H9 (cell line): ENCODE results near the gene NET1. TPM values are rescaled to one million over a fixed set of nuclear protein-coding genes. Genes with fewer than 3 reads are reported as not detected.

Experiments
- DNase-seq: peaks from one replicate; pipeline ENCODE4 v3.0.0-alpha.2; 2017
- H2AFZ ChIP-seq: one replicate; pipeline ENCODE4 v1.6.1; 2013; ENCODE audit warnings: mild to moderate bottlenecking, low read length, control low read depth, moderate library complexity
- H2AK5ac ChIP-seq: 2 replicates; pipeline ENCODE4 v1.6.1; 2013; ENCODE audit warnings: low read length, control low read depth, mixed read lengths; ENCODE audit not compliant: insufficient read length
- H2BK120ac ChIP-seq: one replicate; pipeline ENCODE4 v1.6.1; 2013; ENCODE audit warnings: low read depth, mild to moderate bottlenecking, low read length, control low read depth, inconsistent platforms; ENCODE audit not compliant: poor library complexity, severe bottlenecking
- H2BK12ac ChIP-seq: 2 replicates; pipeline ENCODE4 v1.6.1; 2013; ENCODE audit warnings: low read length, control low read depth, mixed read lengths, low read depth; ENCODE audit not compliant: insufficient read length
- H2BK15ac ChIP-seq: 2 replicates; pipeline ENCODE4 v1.6.1; 2013; ENCODE audit warnings: low read depth, low read length, control low read depth
- H2BK20ac ChIP-seq: one replicate; pipeline ENCODE4 v1.6.1; 2013; ENCODE audit warnings: low read depth, mild to moderate bottlenecking, low read length, control low read depth, inconsistent platforms; ENCODE audit not compliant: poor library complexity, severe bottlenecking
- H2BK5ac ChIP-seq: 2 replicates; pipeline ENCODE4 v1.6.1; 2013; ENCODE audit warnings: low read length, control low read depth, mixed read lengths; ENCODE audit not compliant: insufficient read length
- H3K14ac ChIP-seq: 2 replicates; pipeline ENCODE4 v1.6.1; 2013; ENCODE audit warnings: low read length, control low read depth; ENCODE audit not compliant: insufficient read depth
- H3K18ac ChIP-seq: 2 replicates; pipeline ENCODE4 v1.6.1; 2013; ENCODE audit warnings: low read depth, mild to moderate bottlenecking, mixed read lengths, low read length, control low read depth; ENCODE audit not compliant: insufficient read length
- H3K23ac ChIP-seq: 2 replicates; pipeline ENCODE4 v1.6.1; 2013; ENCODE audit warnings: low read length, control low read depth, mixed read lengths, low read depth; ENCODE audit not compliant: insufficient read length
- H3K23me2 ChIP-seq: 2 replicates; pipeline ENCODE4 v1.6.1; 2013; ENCODE audit warnings: low read depth, mild to moderate bottlenecking, mixed read lengths, low read length, control low read depth; ENCODE audit not compliant: insufficient read length, poor library complexity, severe bottlenecking
- H3K27ac ChIP-seq: 2 replicates; pipeline ENCODE4 v1.5.1; 2013; ENCODE audit warnings: low read length, control low read depth, mixed read lengths, low read depth; ENCODE audit not compliant: insufficient read length
- H3K27me3 ChIP-seq: 2 replicates; pipeline ENCODE4 v1.6.1; 2013; ENCODE audit warnings: low read length, control low read depth, inconsistent platforms; ENCODE audit not compliant: insufficient read depth
- H3K4ac ChIP-seq: 2 replicates; pipeline ENCODE4 v1.6.1; 2013; ENCODE audit warnings: low read depth, mild to moderate bottlenecking, control low read depth, inconsistent platforms, low read length, moderate library complexity
- H3K4me1 ChIP-seq: 2 replicates; pipeline ENCODE4 v1.6.1; 2013; ENCODE audit warnings: low read length, control low read depth, inconsistent platforms; ENCODE audit not compliant: insufficient read depth
- H3K4me2 ChIP-seq: 2 replicates; pipeline ENCODE4 v1.6.1; 2013; ENCODE audit warnings: low read length, control low read depth, mixed read lengths; ENCODE audit not compliant: insufficient read length, insufficient read depth
- H3K56ac ChIP-seq: 2 replicates; pipeline ENCODE4 v1.6.1; 2013; ENCODE audit warnings: low read depth, mild to moderate bottlenecking, mixed read lengths, low read length, control low read depth; ENCODE audit not compliant: insufficient read length
- H3K79me1 ChIP-seq: 2 replicates; pipeline ENCODE4 v1.6.1; 2013; ENCODE audit warnings: low read depth, mild to moderate bottlenecking, moderate library complexity, low read length, control low read depth, inconsistent platforms; ENCODE audit not compliant: insufficient read depth, poor library complexity, severe bottlenecking
- H3K79me2 ChIP-seq: 2 replicates; pipeline ENCODE4 v1.6.1; 2013; ENCODE audit warnings: low read length, control low read depth, inconsistent platforms; ENCODE audit not compliant: insufficient read depth
- H3K9ac ChIP-seq: 2 replicates; pipeline ENCODE4 v1.6.1; 2013; ENCODE audit warnings: low read length, control low read depth, mixed read lengths; ENCODE audit not compliant: insufficient read length; ENCODE audit errors: extremely low read depth
- H3K9me3 ChIP-seq: one replicate; pipeline ENCODE4 v1.6.1; 2013; ENCODE audit warnings: low read depth, low read length, inconsistent platforms; ENCODE audit not compliant: control insufficient read depth
- H3T11ph ChIP-seq: one replicate; pipeline ENCODE4 v1.6.1; 2013; ENCODE audit warnings: mild to moderate bottlenecking, low read length, control low read depth, inconsistent platforms
- H4K20me1 ChIP-seq: one replicate; pipeline ENCODE4 v1.6.1; 2013; ENCODE audit not compliant: control insufficient read depth, insufficient read length, insufficient read depth
- H4K5ac ChIP-seq: 2 replicates; pipeline ENCODE4 v1.6.1; 2013; ENCODE audit warnings: low read depth, mild to moderate bottlenecking, mixed read lengths, low read length, control low read depth; ENCODE audit not compliant: insufficient read length
- H4K8ac ChIP-seq: replicated peaks from 2 replicates; pipeline ENCODE4 v1.6.1; 2013; ENCODE audit warnings: low read length, control low read depth, mixed read lengths, low read depth; ENCODE audit not compliant: insufficient read length
- H4K91ac ChIP-seq: 2 replicates; pipeline ENCODE4 v1.6.1; 2013; ENCODE audit warnings: low read depth, mild to moderate bottlenecking, moderate library complexity, mixed read lengths, low read length, control low read depth; ENCODE audit not compliant: insufficient read length
- H3K27ac Mint-ChIP-seq, 3 experiments: 2 replicates in 2 of 3; 3 replicates in 1 of 3; pipeline ENCODE4 v1.8.0; 2020 to 2021; ENCODE audit warnings: mixed read lengths in 3 of 3, mild to moderate bottlenecking in 1 of 3, moderate library complexity in 1 of 3
- H3K27me3 Mint-ChIP-seq: 2 replicates; pipeline ENCODE4 v1.8.0; 2021; ENCODE audit warnings: low read depth, mild to moderate bottlenecking, moderate library complexity, mixed read lengths
- H3K36me3 Mint-ChIP-seq, 3 experiments: 2 replicates in 2 of 3; 3 replicates in 1 of 3; pipeline ENCODE4 v1.8.0; 2020 to 2021; ENCODE audit warnings: low read depth in 3 of 3, mixed read lengths in 3 of 3; ENCODE audit not compliant: insufficient read depth in 1 of 3
- H3K4me1 Mint-ChIP-seq, 2 experiments: 2 replicates each; pipeline ENCODE4 v1.8.0; 2020; ENCODE audit warnings: mixed read lengths in 2 of 2
- H3K4me3 Mint-ChIP-seq, 2 experiments: 2 replicates in 1 of 2; 3 replicates in 1 of 2; pipeline ENCODE4 v1.8.0; 2020 to 2021; ENCODE audit warnings: mild to moderate bottlenecking in 2 of 2, mixed read lengths in 2 of 2, moderate library complexity in 1 of 2
- H3K9me3 Mint-ChIP-seq, 2 experiments: 2 replicates in 1 of 2; 3 replicates in 1 of 2; pipeline ENCODE4 v1.8.0; 2020; ENCODE audit warnings: mild to moderate bottlenecking in 2 of 2, mixed read lengths in 2 of 2, moderate library complexity in 1 of 2
- CTCF ChIP-seq: fragments of 200-600 bp; sonication (generic); conservative IDR thresholded peaks from 3 replicates; pipeline ENCODE4 v1.8.0; 2021; ENCODE audit warnings: antibody characterized with exemption, mild to moderate bottlenecking
- WGBS: extraction: QIAGEN DNeasy Blood & Tissue Kit; methylation state at CpG from one replicate; pipeline ENCODE4 v1.1.7; 2013; ENCODE audit warnings: missing lambda C conversion rate, low lambda C conversion rate, mixed read lengths; ENCODE audit not compliant: insufficient read length; ENCODE audit errors: extremely low coverage; 5-methylcytosine and 5-hydroxymethylcytosine counted together
- total RNA-seq: library from RNA; stranded (reverse); gene quantifications from 2 replicates; pipeline ENCODE4 v1.2.1, GENCODE V29; 2021

Gene NET1
- total RNA-seq, 1 experiment from 2014 or later: 50.6 TPM

- Mint-ChIP-seq H3K4me3 (no peak overlapping the region), H3K4me1 (peaks cover 40 to 64% of the 10 kb centered on the region in 2 experiments), H3K9me3 (peaks cover 50 to 60% of the 10 kb centered on the region in 2 experiments), H3K27ac (peak overlapping the region in 1 of 3 experiments; percentile 59; a peak in 2 of 7 replicates), H3K36me3 (peaks cover 25 to 70% (median 36%) of the 10 kb centered on the region in 3 experiments), H3K27me3 (peaks cover 19% of the 10 kb centered on the region)
- Histone ChIP-seq H2BK15ac (no peak overlapping the region), H3K56ac (no peak overlapping the region), H3K4ac (no peak overlapping the region), H4K5ac (no peak overlapping the region), H2BK5ac (no peak overlapping the region), H4K20me1 (no peaks in the 10 kb centered on the region), H3K79me1 (no peaks in the 10 kb centered on the region), H2BK120ac (no peak overlapping the region), H3K9ac (no peak overlapping the region), H3K14ac (peak overlapping the region; percentile 37; the same call in 1 of the 2 replicates), H3T11ph (no peak overlapping the region), H4K8ac (no peak overlapping the region), H2BK12ac (no peak overlapping the region), H2AFZ (no peak overlapping the region), H4K91ac (no peak overlapping the region), H2BK20ac (no peak overlapping the region), H3K4me1 (peaks cover 2% of the 10 kb centered on the region; the same call in 1 of the 2 replicates), H3K27me3 (no peaks in the 10 kb centered on the region), H3K23ac (no peak overlapping the region), H3K18ac (no peak overlapping the region), H3K23me2 (no peaks in the 10 kb centered on the region), H2AK5ac (no peak overlapping the region), H3K4me2 (no peak overlapping the region), H3K9me3 (peaks cover 7% of the 10 kb centered on the region), H3K79me2 (no peaks in the 10 kb centered on the region), H3K27ac (no peak overlapping the region)
- no CpG with 5 or more reads among the region's 6 CpGs for WGBS
- no peak for DNase-seq
- TF ChIP-seq CTCF: no peak
Measured at GRCh38 chr10:5467634-5468255, 55.4 kb downstream of the NET1 start.
